B cell (primary cell): ENCODE results near the gene ADGRV1. TPM values are rescaled to one million over a fixed set of nuclear protein-coding genes. Genes with fewer than 3 reads are reported as not detected.

Source experiments
- ATAC-seq: fragments of 200-7000 bp; cut with Tn5 transposase; one replicate; pipeline ENCODE4 v1.10.0; 2021; ENCODE audit warnings: low read depth, mild to moderate bottlenecking, moderate number of reproducible peaks, moderate library complexity
- CTCF ChIA-PET: fragments of 350-600 bp; sonication (Branson Sonifier 250); formaldehyde crosslinking; loops from one replicate; lab custom pipeline; 2021; ENCODE audit warnings: antibody characterized with exemption, inconsistent platforms; lab: Charles Lee
- POLR2A ChIA-PET: fragments of 350-600 bp; sonication (Branson Sonifier 250); formaldehyde crosslinking; loops from one replicate; lab custom pipeline; 2021; ENCODE audit warnings: antibody characterized with exemption; lab: Charles Lee
- DNase-seq: peaks from one replicate; pipeline ENCODE4 v3.0.0; 2013
- H2AFZ ChIP-seq: 2 replicates; pipeline ENCODE4 v1.6.1; 2012; ENCODE audit warnings: mild to moderate bottlenecking, low read depth, low read length; ENCODE audit not compliant: insufficient read depth, poor library complexity, severe bottlenecking
- H3K27ac ChIP-seq, 2 donors: 1 replicate in 1 of 2; 2 replicates in 1 of 2; pipeline ENCODE4 v1.5.1; 2012 to 2013; ENCODE audit warnings: low read length in 2 of 2, mild to moderate bottlenecking in 2 of 2, moderate library complexity in 1 of 2
- H3K27me3 ChIP-seq, 4 experiments: fragments of 200-600 bp in 1 of 4; sonication (generic) in 1 of 4; replicated peaks in 1 of 4; 1 replicate in 2 of 4; 2 replicates in 2 of 4; pipeline versions ENCODE4 v1.6.1 to v1.7.0; 2013 to 2016; ENCODE audit warnings: low read length in 3 of 4, mild to moderate bottlenecking in 2 of 4, mixed read lengths in 1 of 4, moderate library complexity in 1 of 4; ENCODE audit not compliant: insufficient read depth in 4 of 4, control insufficient read depth in 3 of 4; ENCODE audit errors: control extremely low read depth in 1 of 4
- H3K36me3 ChIP-seq, 2 experiments: replicated peaks in 1 of 2; 1 replicate in 1 of 2; 2 replicates in 1 of 2; pipeline versions ENCODE4 v1.6.1 to v1.7.1; 2013; ENCODE audit warnings: low read length in 1 of 2; ENCODE audit not compliant: insufficient read depth in 2 of 2, control insufficient read depth in 1 of 2; ENCODE audit errors: control extremely low read depth in 1 of 2, extremely low read depth in 1 of 2
- H3K4me1 ChIP-seq, 2 donors: fragments of 200-600 bp in 1 of 2; sonication (generic) in 1 of 2; 1 replicate in 1 of 2; 2 replicates in 1 of 2; pipeline versions ENCODE4 v1.5.1 to v1.6.1; 2013 to 2017; ENCODE audit warnings: low read length in 2 of 2; ENCODE audit not compliant: control insufficient read depth in 2 of 2, insufficient read depth in 2 of 2
- H3K4me2 ChIP-seq: replicated peaks from 2 replicates; pipeline ENCODE3; 2012; ENCODE audit warnings: mild to moderate bottlenecking, low read depth, low read length; ENCODE audit not compliant: poor library complexity, severe bottlenecking
- H3K4me3 ChIP-seq, 5 experiments: fragments of 200-600 bp in 1 of 5; sonication (generic) in 1 of 5; 1 replicate in 3 of 5; 2 replicates in 2 of 5; pipeline versions ENCODE4 v1.5.1 to v1.7.0; 2011 to 2016; ENCODE audit warnings: low read length in 4 of 5, mild to moderate bottlenecking in 4 of 5, low read depth in 2 of 5, control low read depth in 1 of 5, moderate library complexity in 1 of 5; ENCODE audit not compliant: insufficient read depth in 1 of 5; ENCODE audit errors: control extremely low read depth in 1 of 5, extremely low read depth in 1 of 5
- H3K79me2 ChIP-seq: fragments of 200-600 bp; sonication (generic); one replicate; pipeline ENCODE4 v1.6.0; 2016; ENCODE audit warnings: low read length; ENCODE audit not compliant: control insufficient read depth, insufficient read depth
- H3K9ac ChIP-seq: fragments of 200-600 bp; sonication (generic); 2 replicates; pipeline ENCODE4 v1.6.1; 2017; ENCODE audit warnings: mild to moderate bottlenecking, low read length, moderate library complexity
- H3K9me3 ChIP-seq, 3 donors: one replicate each; pipeline versions ENCODE4 v1.6.1 to v1.7.1; 2013; ENCODE audit warnings: low read length in 2 of 3; ENCODE audit not compliant: control insufficient read depth in 2 of 3, insufficient read depth in 1 of 3; ENCODE audit errors: control extremely low read depth in 1 of 3
- H4K20me1 ChIP-seq: 2 replicates; pipeline ENCODE4 v1.6.0; 2012; ENCODE audit warnings: mild to moderate bottlenecking, low read length; ENCODE audit not compliant: insufficient read depth, control insufficient read depth, poor library complexity, severe bottlenecking
- H3K27ac Mint-ChIP-seq: one replicate; pipeline ENCODE4 v1.8.0; 2021; ENCODE audit warnings: mixed read lengths
- H3K27me3 Mint-ChIP-seq: one replicate; pipeline ENCODE4 v1.8.0; 2021; ENCODE audit warnings: mixed read lengths
- H3K4me1 Mint-ChIP-seq: one replicate; pipeline ENCODE4 v1.8.0; 2021; ENCODE audit warnings: mixed read lengths
- H3K4me3 Mint-ChIP-seq: one replicate; pipeline ENCODE4 v1.8.0; 2021; ENCODE audit warnings: mixed read lengths
- H3K9me3 Mint-ChIP-seq: one replicate; pipeline ENCODE4 v1.8.0; 2022; ENCODE audit warnings: mixed read lengths; ENCODE audit not compliant: insufficient read depth
- EZH2 ChIP-seq: IDR thresholded peaks from 2 replicates; pipeline ENCODE4 v1.6.1; 2012; ENCODE audit warnings: borderline replicate concordance, low read depth, mild to moderate bottlenecking, moderate library complexity, low read length; ENCODE audit not compliant: insufficient read depth, poor library complexity, severe bottlenecking
- WGBS: methylation state at CpG from one replicate; pipeline ENCODE4 v1.1.5; 2013; ENCODE audit warnings: missing lambda C conversion rate; ENCODE audit not compliant: insufficient coverage; 5-methylcytosine and 5-hydroxymethylcytosine counted together
- intact Hi-C: fragments of 100-400 bp; cut with micrococcal nuclease; formaldehyde crosslinking; loops from one replicate; pipeline ENCODE4 v1.10.0; 2022
- polyA plus RNA-seq: library from polyadenylated mRNA; depleted of rRNA; stranded (reverse); fragments of >200 nt; gene quantifications from 2 replicates; pipeline ENCODE4 v1.2.3, GENCODE V29; 2012
- total RNA-seq, 2 donors: library from RNA; stranded (reverse); fragments of 120-200 nt in 1 of 2; gene quantifications; 1 replicate in 1 of 2; 2 replicates in 1 of 2; pipeline versions ENCODE4 v1.2.3 to v1.2.4, GENCODE V29; 2013 to 2022
- TF ChIP-seq, protein P1 (sequence below): fragments of 200-600 bp; IDR thresholded peaks from one replicate; pipeline ENCODE4 v1.8.0; 2022; ENCODE audit warnings: antibody characterized with exemption, mild to moderate bottlenecking

ADGRV1 gene
- total and polyA plus RNA-seq, 2 donors (not counting 1 experiment from before 2014, with no cell fraction given), result 0.07 TPM; not detected in 1

DNA sequence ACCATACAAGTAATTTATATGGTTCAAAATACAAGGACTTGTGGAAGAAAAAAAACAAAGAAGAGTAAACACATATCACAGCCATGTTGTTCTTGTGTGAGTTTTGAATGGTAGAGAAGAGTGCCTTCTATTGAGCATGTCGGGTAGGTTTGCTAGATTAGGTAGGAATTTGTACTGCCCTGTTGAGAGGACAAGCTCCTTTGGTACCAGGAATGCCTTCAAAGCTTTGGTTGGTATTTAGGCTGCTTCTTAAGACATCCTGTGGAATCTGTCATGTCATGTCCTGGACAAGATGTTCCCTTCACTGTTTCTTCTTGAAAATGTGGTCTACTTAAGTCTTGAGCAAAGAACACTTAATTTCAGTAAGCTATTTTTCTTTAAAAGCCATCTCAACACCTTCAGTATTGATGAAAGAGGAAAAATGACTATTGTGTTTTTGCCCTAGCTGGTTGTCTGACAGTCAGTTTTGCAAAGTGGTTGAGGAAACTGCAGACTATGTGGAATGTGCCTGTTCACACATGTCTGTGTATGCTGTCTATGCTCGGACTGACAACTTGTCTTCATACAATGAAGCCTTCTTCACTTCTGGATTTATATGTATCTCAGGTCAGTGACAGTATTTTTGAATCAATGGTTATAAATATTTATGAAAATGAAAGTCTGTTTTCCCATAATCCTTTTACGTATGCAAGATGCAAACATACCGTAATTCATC is 296.9 kb downstream of the ADGRV1 start:
- Mint-ChIP-seq H3K4me3 (no peak overlapping the region), H3K4me1 (no peaks in the 10 kb centered on the region), H3K27me3 (no peaks in the 10 kb centered on the region), H3K27ac (no peak overlapping the region), H3K9me3 (no peaks in the 10 kb centered on the region)
- Histone ChIP-seq H4K20me1 (no peaks in the 10 kb centered on the region), H3K79me2 (no peaks in the 10 kb centered on the region), H3K36me3 (no peaks in the 10 kb centered on the region), H2AFZ (no peak overlapping the region), H3K9me3 (no peaks in the 10 kb centered on the region), H3K4me2 (no peak overlapping the region), H3K9ac (no peak overlapping the region), H3K27ac (no peak overlapping the region), H3K27me3 (no peaks in the 10 kb centered on the region), H3K4me1 (no peaks in the 10 kb centered on the region), H3K4me3 (no peak overlapping the region)
- CTCF ChIA-PET, result interaction anchor here (2.4 kb wide), 1 partner anchor 9 kb away, joined by 11 read pairs; no protein-coding TSS in a partner anchor
- 100% methylated on average over 1 of the region's 4 CpGs for WGBS
- POLR2A ChIA-PET, result no interaction called here
- TF ChIP-seq, protein P1, sequence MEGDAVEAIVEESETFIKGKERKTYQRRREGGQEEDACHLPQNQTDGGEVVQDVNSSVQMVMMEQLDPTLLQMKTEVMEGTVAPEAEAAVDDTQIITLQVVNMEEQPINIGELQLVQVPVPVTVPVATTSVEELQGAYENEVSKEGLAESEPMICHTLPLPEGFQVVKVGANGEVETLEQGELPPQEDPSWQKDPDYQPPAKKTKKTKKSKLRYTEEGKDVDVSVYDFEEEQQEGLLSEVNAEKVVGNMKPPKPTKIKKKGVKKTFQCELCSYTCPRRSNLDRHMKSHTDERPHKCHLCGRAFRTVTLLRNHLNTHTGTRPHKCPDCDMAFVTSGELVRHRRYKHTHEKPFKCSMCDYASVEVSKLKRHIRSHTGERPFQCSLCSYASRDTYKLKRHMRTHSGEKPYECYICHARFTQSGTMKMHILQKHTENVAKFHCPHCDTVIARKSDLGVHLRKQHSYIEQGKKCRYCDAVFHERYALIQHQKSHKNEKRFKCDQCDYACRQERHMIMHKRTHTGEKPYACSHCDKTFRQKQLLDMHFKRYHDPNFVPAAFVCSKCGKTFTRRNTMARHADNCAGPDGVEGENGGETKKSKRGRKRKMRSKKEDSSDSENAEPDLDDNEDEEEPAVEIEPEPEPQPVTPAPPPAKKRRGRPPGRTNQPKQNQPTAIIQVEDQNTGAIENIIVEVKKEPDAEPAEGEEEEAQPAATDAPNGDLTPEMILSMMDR, result no peak
- TF ChIP-seq EZH2, result no peak
- DNase-seq (no peak), ATAC-seq (no peak)
- intact Hi-C loops, result no loop called here

DNA sequence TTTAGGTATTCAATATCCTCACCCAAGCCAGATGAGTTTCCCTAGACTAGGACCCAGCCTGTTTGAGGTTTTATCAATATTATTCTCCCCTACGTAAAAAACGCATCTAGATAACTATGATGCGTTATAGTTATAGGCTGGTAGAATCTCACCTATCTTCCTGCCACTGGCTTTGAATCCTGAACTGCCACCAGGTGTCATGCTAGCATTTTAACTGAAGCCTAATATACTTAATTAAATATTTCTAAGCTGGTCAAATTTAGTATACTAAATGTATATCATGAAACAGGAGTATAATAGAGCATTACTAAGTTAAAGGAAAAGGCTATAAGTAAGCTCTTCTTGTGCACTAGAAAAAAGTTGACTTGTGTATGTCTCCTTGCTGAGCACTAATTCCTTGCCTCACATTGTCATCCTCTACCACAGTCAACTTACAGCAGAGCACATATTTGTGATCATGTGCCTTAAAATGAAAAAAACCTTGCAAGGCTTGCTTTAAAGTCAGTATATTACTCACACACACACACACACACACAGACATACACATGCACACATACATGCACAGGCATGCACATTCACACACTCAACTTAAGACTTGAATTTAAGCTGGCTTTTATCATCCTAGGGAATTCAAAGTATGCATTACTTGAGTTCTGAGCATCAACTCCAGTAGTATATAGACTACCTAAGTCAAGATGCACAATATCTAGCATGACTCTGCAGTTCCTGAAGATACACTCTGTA is 303.4 kb downstream of the ADGRV1 start:
- no peaks in the 10 kb centered on the region for H3K36me3 ChIP-seq
- no peaks in the 10 kb centered on the region for H4K20me1 ChIP-seq
- H3K4me3 ChIP-seq, result no peak overlapping the region
- Mint-ChIP-seq H3K4me1 (peaks cover 2% of the 10 kb centered on the region), H3K9me3 (no peaks in the 10 kb centered on the region), H3K4me3 (no peak overlapping the region), H3K27me3 (no peaks in the 10 kb centered on the region), H3K27ac (no peak overlapping the region)
- DNase-seq (no peak), ATAC-seq (no peak)
- intact Hi-C loops, result loop anchor here (10.0 kb wide), 1 partner anchor 243 kb away; no protein-coding TSS in a partner anchor
- no peaks in the 10 kb centered on the region for H3K79me2 ChIP-seq
- H3K27ac ChIP-seq, result no peak overlapping the region
- no peak overlapping the region for H3K9ac ChIP-seq
- TF ChIP-seq, protein P1, result no peak
- TF ChIP-seq EZH2, result no peak
- no peaks in the 10 kb centered on the region for H3K9me3 ChIP-seq
- ChIA-PET CTCF (interaction anchor here (0.8 to 8.7 kb wide), 4 partner anchors 19 to 560 kb away, joined by 3 to 201 read pairs (median 4); no protein-coding TSS in a partner anchor), POLR2A (no interaction called here)
- H3K4me2 ChIP-seq, result no peak overlapping the region
- no peaks in the 10 kb centered on the region for H3K4me1 ChIP-seq
- no CpG with 5 or more reads among the region's 3 CpGs for WGBS
- no peaks in the 10 kb centered on the region for H3K27me3 ChIP-seq
- H2AFZ ChIP-seq, result no peak overlapping the region
